Ishikawa (cell line): ENCODE measurements around the gene NPHS1.

ENCODE experiments used
- CEBPB ChIP-seq: IDR thresholded peaks from 2 replicates; pipeline ENCODE4 v1.6.1; 2012
- CREB1 ChIP-seq: IDR thresholded peaks from 2 replicates; pipeline ENCODE4 v1.6.1; 2012; ENCODE audit warnings: low read depth
- EGR1 ChIP-seq: IDR thresholded peaks from 2 replicates; pipeline ENCODE4 v1.6.1; 2012
- EP300 ChIP-seq: IDR thresholded peaks from 2 replicates; pipeline ENCODE4 v1.6.1; 2012; ENCODE audit warnings: borderline replicate concordance
- FOXM1 ChIP-seq: IDR thresholded peaks from 2 replicates; pipeline ENCODE4 v1.6.1; 2012; ENCODE audit warnings: low read depth, borderline replicate concordance
- NFIC ChIP-seq: IDR thresholded peaks from 2 replicates; pipeline ENCODE4 v1.6.1; 2012
- RAD21 ChIP-seq: IDR thresholded peaks from 2 replicates; pipeline ENCODE4 v1.6.1; 2012; ENCODE audit warnings: low read depth
- TAF1 ChIP-seq: IDR thresholded peaks from 2 replicates; pipeline ENCODE4 v1.6.1; 2012; ENCODE audit warnings: low read depth, mild to moderate bottlenecking
- TEAD4 ChIP-seq: IDR thresholded peaks from 2 replicates; pipeline ENCODE4 v1.6.1; 2012
- YY1 ChIP-seq: IDR thresholded peaks from 2 replicates; pipeline ENCODE4 v1.6.1; 2012; ENCODE audit warnings: low read depth
- TF ChIP-seq, protein P1 (sequence below): IDR thresholded peaks from 2 replicates; pipeline ENCODE4 v1.6.1; 2012; ENCODE audit warnings: low read depth, mild to moderate bottlenecking
- TF ChIP-seq, protein P2 (sequence below): IDR thresholded peaks from 2 replicates; pipeline ENCODE4 v1.6.1; 2012
- TF ChIP-seq, protein P3 (sequence below): IDR thresholded peaks from 2 replicates; pipeline ENCODE4 v1.6.1; 2012

DNA sequence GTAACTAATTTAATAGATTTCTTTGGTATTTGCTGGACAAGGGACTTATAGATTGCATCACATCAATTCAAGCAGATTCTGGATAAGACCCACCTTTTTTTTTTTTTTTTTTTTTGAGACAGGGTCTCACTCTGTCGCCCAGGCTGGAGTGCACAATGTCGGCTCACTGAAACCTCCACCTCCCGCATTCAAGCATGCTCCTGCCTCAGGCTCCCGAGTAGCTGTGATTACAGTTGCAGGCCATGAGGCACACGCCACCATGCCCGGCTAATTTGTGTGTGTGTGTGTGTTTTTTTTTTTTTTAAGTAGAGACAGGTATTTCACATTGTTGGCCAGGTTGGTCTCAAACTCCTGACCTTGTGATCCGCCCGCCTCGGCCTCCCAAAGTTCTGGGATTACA lies 35.5 kb downstream of the NPHS1 start:
- TF ChIP-seq, protein P1, sequence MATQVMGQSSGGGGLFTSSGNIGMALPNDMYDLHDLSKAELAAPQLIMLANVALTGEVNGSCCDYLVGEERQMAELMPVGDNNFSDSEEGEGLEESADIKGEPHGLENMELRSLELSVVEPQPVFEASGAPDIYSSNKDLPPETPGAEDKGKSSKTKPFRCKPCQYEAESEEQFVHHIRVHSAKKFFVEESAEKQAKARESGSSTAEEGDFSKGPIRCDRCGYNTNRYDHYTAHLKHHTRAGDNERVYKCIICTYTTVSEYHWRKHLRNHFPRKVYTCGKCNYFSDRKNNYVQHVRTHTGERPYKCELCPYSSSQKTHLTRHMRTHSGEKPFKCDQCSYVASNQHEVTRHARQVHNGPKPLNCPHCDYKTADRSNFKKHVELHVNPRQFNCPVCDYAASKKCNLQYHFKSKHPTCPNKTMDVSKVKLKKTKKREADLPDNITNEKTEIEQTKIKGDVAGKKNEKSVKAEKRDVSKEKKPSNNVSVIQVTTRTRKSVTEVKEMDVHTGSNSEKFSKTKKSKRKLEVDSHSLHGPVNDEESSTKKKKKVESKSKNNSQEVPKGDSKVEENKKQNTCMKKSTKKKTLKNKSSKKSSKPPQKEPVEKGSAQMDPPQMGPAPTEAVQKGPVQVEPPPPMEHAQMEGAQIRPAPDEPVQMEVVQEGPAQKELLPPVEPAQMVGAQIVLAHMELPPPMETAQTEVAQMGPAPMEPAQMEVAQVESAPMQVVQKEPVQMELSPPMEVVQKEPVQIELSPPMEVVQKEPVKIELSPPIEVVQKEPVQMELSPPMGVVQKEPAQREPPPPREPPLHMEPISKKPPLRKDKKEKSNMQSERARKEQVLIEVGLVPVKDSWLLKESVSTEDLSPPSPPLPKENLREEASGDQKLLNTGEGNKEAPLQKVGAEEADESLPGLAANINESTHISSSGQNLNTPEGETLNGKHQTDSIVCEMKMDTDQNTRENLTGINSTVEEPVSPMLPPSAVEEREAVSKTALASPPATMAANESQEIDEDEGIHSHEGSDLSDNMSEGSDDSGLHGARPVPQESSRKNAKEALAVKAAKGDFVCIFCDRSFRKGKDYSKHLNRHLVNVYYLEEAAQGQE: no peak
- TF ChIP-seq CREB1 (no peak), EP300 (no peak), CEBPB (no peak), FOXM1 (no peak), NFIC (no peak), RAD21 (no peak), TEAD4 (no peak), TAF1 (no peak), EGR1 (no peak), YY1 (no peak)
- TF ChIP-seq, protein P2, sequence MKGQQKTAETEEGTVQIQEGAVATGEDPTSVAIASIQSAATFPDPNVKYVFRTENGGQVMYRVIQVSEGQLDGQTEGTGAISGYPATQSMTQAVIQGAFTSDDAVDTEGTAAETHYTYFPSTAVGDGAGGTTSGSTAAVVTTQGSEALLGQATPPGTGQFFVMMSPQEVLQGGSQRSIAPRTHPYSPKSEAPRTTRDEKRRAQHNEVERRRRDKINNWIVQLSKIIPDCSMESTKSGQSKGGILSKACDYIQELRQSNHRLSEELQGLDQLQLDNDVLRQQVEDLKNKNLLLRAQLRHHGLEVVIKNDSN: no peak
- TF ChIP-seq, protein P3, sequence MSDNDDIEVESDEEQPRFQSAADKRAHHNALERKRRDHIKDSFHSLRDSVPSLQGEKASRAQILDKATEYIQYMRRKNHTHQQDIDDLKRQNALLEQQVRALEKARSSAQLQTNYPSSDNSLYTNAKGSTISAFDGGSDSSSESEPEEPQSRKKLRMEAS: no peak
